NCI-H446 (cell line): ENCODE measurements around the gene ID2.

ENCODE experiments used
- DNase-seq, 2 experiments: peaks; one replicate each; lab custom pipeline; 2025; lab: John Stamatoyannopoulos, UW

The ID2 gene

GRCh38 chr2:8647462-8647857 lies 34.4 kb upstream of the ID2 start:
- no peak for DNase-seq

GRCh38 chr2:8648441-8649213 lies 33.2 kb upstream of the ID2 start:
- no peak for DNase-seq

- no peak for DNase-seq
Measured at GRCh38 chr2:8649718-8650117, 32.1 kb upstream of the ID2 start.

- DNase-seq = no peak
Measured at GRCh38 chr2:8650256-8650655, 31.6 kb upstream of the ID2 start.

GRCh38 chr2:8652774-8653426 lies 29.0 kb upstream of the ID2 start:
- DNase-seq = no peak

- DNase-seq = no peak
Measured at GRCh38 chr2:8653485-8653884, 28.4 kb upstream of the ID2 start.

GRCh38 chr2:8654041-8654440 lies 27.8 kb upstream of the ID2 start:
- DNase-seq = no peak

- no peak for DNase-seq
Measured at GRCh38 chr2:8654483-8654882, 27.4 kb upstream of the ID2 start.

GRCh38 chr2:8656160-8656641 lies 25.7 kb upstream of the ID2 start:
- DNase-seq = no peak

- no peak for DNase-seq
Measured at GRCh38 chr2:8656811-8657210, 25.0 kb upstream of the ID2 start.

GRCh38 chr2:8657423-8658062 lies 24.3 kb upstream of the ID2 start:
- DNase-seq = no peak

- no peak for DNase-seq
Measured at GRCh38 chr2:8658064-8658862, 23.6 kb upstream of the ID2 start.

GRCh38 chr2:8659092-8659734 lies 22.6 kb upstream of the ID2 start:
- DNase-seq = no peak

- no peak for DNase-seq
Measured at GRCh38 chr2:8659735-8660492, 21.9 kb upstream of the ID2 start.

- DNase-seq = no peak
Measured at GRCh38 chr2:8661235-8661634, 20.6 kb upstream of the ID2 start.

GRCh38 chr2:8661736-8662135 lies 20.1 kb upstream of the ID2 start:
- DNase-seq = peak in 1 of 2 experiments; percentile 53

- DNase-seq = peak in 1 of 2 experiments; percentile 11
Measured at GRCh38 chr2:8662239-8662879, 19.5 kb upstream of the ID2 start.

- DNase-seq = no peak
Measured at GRCh38 chr2:8663997-8664396, 17.9 kb upstream of the ID2 start.

- DNase-seq = no peak
Measured at GRCh38 chr2:8666581-8666980, 15.3 kb upstream of the ID2 start.

- DNase-seq = no peak
Measured at GRCh38 chr2:8667896-8668512, 13.9 kb upstream of the ID2 start.
